SH-SY5Y (cell line): ENCODE measurements around the gene PSD2.

Experiments
- GATA2 ChIP-seq: IDR thresholded peaks from 2 replicates; pipeline ENCODE4 v1.6.1; 2011; ENCODE audit warnings: mild to moderate bottlenecking, low read depth, low read length
- GATA3 ChIP-seq: IDR thresholded peaks from 2 replicates; pipeline ENCODE4 v1.6.1; 2011; ENCODE audit warnings: low read depth, mild to moderate bottlenecking, low read length, moderate library complexity

GRCh38 chr5:139863361-139863760, 67.8 kb downstream of the PSD2 start:
- TF ChIP-seq GATA3, result no peak
- no peak for TF ChIP-seq GATA2
